ENCODE measurements around the gene NKAPD1. TPM values are rescaled to one million over a fixed set of nuclear protein-coding genes. Genes with fewer than 3 reads are reported as not detected.

NKAPD1 gene
- total and polyA plus RNA-seq, 2 donors (not counting 1 experiment from before 2014, with no cell fraction given): 4.5 to 22.8 TPM

- Histone ChIP-seq H3K4me1 (ENCODE audit: control insufficient read depth in 2 of 2, insufficient read depth in 2 of 2, low read length in 2 of 2) (peaks cover 18 to 20% of the 10 kb centered on the region in 2 donors), H3K4me2 (replicated peaks; ENCODE audit: low read depth, low read length, poor library complexity, severe bottlenecking) (peak within 1 kb of the TSS; percentile 95), H3K4me3 (ENCODE audit: control extremely low read depth in 1 of 5, extremely low read depth in 1 of 5, insufficient read depth in 1 of 5, low read depth in 2 of 5, low read length in 4 of 5) (peak within 1 kb of the TSS; percentile 76 to 100 (median 98)), H4K20me1 (ENCODE audit: control insufficient read depth, insufficient read depth, low read length, poor library complexity, severe bottlenecking) (no peaks in the 10 kb centered on the region), H3K27me3 (replicated peaks in 1 of 4; ENCODE audit: control extremely low read depth in 1 of 4, control insufficient read depth in 3 of 4, insufficient read depth in 4 of 4, low read length in 3 of 4) (no peaks in the 10 kb centered on the region), H3K27ac (ENCODE audit: low read length in 2 of 2) (peak within 1 kb of the TSS; percentile 75 to 83), H2AFZ (ENCODE audit: insufficient read depth, low read depth, low read length, poor library complexity, severe bottlenecking) (peak within 1 kb of the TSS; percentile 99), H3K9ac (ENCODE audit: low read length) (peak within 1 kb of the TSS; percentile 99), H3K9me3 (ENCODE audit: control extremely low read depth in 1 of 3, control insufficient read depth in 2 of 3, insufficient read depth in 1 of 3, low read length in 2 of 3) (no peaks in the 10 kb centered on the region), H3K36me3 (replicated peaks in 1 of 2; ENCODE audit: control extremely low read depth in 1 of 2, control insufficient read depth in 1 of 2, extremely low read depth in 1 of 2, insufficient read depth in 2 of 2, low read length in 1 of 2) (peaks cover 0 to 19% of the 10 kb centered on the region in 2 experiments), H3K79me2 (ENCODE audit: control insufficient read depth, insufficient read depth, low read length) (peaks cover 23% of the 10 kb centered on the region)
- Mint-ChIP-seq H3K4me3 (peak within 1 kb of the TSS; percentile 100), H3K27me3 (no peaks in the 10 kb centered on the region), H3K9me3 (ENCODE audit: insufficient read depth) (no peaks in the 10 kb centered on the region), H3K27ac (peak within 1 kb of the TSS; percentile 98), H3K4me1 (peaks cover 29% of the 10 kb centered on the region)
- DNase-seq: peak; percentile 90
- POLR2A ChIA-PET: interaction anchor here (0.6 kb wide), 1 partner anchor 156 kb away, joined by 6 read pairs; no protein-coding TSS in a partner anchor
- under 1% methylated on average over 71 of the region's 71 CpGs for whole genome bisulfite sequencing (ENCODE audit: insufficient coverage)
- peak; percentile 83 for ATAC-seq (ENCODE audit: low read depth)
- CTCF ChIA-PET: interaction anchor here (0.9 to 1.2 kb wide), 3 partner anchors 49 to 95 kb away, joined by 3 to 4 read pairs (median 3); no protein-coding TSS in a partner anchor
- intact Hi-C loops (cut with micrococcal nuclease): loop anchor here (1.0 to 10.0 kb wide), 8 partner anchors 48 to 1730 kb away; partner anchors contain the start of genes CFAP68, FDXACB1, PTS and RDX
- TF ChIP-seq, protein P1, sequence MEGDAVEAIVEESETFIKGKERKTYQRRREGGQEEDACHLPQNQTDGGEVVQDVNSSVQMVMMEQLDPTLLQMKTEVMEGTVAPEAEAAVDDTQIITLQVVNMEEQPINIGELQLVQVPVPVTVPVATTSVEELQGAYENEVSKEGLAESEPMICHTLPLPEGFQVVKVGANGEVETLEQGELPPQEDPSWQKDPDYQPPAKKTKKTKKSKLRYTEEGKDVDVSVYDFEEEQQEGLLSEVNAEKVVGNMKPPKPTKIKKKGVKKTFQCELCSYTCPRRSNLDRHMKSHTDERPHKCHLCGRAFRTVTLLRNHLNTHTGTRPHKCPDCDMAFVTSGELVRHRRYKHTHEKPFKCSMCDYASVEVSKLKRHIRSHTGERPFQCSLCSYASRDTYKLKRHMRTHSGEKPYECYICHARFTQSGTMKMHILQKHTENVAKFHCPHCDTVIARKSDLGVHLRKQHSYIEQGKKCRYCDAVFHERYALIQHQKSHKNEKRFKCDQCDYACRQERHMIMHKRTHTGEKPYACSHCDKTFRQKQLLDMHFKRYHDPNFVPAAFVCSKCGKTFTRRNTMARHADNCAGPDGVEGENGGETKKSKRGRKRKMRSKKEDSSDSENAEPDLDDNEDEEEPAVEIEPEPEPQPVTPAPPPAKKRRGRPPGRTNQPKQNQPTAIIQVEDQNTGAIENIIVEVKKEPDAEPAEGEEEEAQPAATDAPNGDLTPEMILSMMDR (IDR thresholded peaks at IDR 0.05): no peak
- TF ChIP-seq EZH2 (IDR thresholded peaks at IDR 0.05; ENCODE audit: borderline replicate concordance, insufficient read depth, low read depth, low read length, poor library complexity, severe bottlenecking): no peak
Measured at GRCh38 chr11:112024773-112025678, 49.1 kb upstream of the NKAPD1 start, which contains the start of gene DLAT. TSS of gene DLAT (plus strand) at chr11:112025408. CDS start at chr11:112025473, 65 bp downstream.
